A673 (cell line): Measurements from ENCODE around the gene GLUD1.
"Not testable (repeated sequence)": the region's sequence is repeated elsewhere in the genome, so short reads cannot be mapped to it uniquely, and the experiment has no call there.

ENCODE experiments used
- CTCF ChIP-seq: fragments of 300-800, 200-600 bp; sonication (generic); conservative IDR thresholded peaks from 2 replicates; pipeline ENCODE4 v1.5.1; 2017; ENCODE audit warnings: low read depth, mild to moderate bottlenecking, antibody characterized with exemption, low read length, moderate library complexity, mixed read lengths
- EZH2 ChIP-seq: fragments of 200-600 bp; sonication (generic); IDR thresholded peaks from 2 replicates; pipeline ENCODE4 v1.6.1; 2017; ENCODE audit warnings: borderline replicate concordance, low read depth, mild to moderate bottlenecking, mixed read lengths, antibody characterized with exemption, low read length; ENCODE audit not compliant: poor library complexity, severe bottlenecking

- TF ChIP-seq CTCF, EZH2: not testable (repeated sequence)
These were observed 51.1 kb downstream of the GLUD1 start for GRCh38 chr10:87043579-87043978.
